Measurements from ENCODE around the gene RPS27L.

RPS27L gene

GRCh38 chr15:63140936-63141335 is 16.3 kb downstream of the RPS27L start:
- no peak for TF ChIP-seq CTCF (IDR thresholded peaks at IDR 0.05; ENCODE audit: low read depth, low read length)
- Histone ChIP-seq H3K4me3 (ENCODE audit: low read depth, low read length) (no peak overlapping the region), H3K9me3 (no peaks in the 10 kb centered on the region), H3K27me3 (no peaks in the 10 kb centered on the region), H3K4me1 (no peaks in the 10 kb centered on the region), H3K36me3 (no peaks in the 10 kb centered on the region)
- DNase-seq: no peak

- no peak for TF ChIP-seq CTCF (IDR thresholded peaks at IDR 0.05; ENCODE audit: low read depth, low read length)
- no peak for DNase-seq
- H3K4me3 ChIP-seq (ENCODE audit: low read depth, low read length): no peak overlapping the region
- H3K36me3 ChIP-seq: no peaks in the 10 kb centered on the region
- H3K9me3 ChIP-seq: no peaks in the 10 kb centered on the region
- H3K27me3 ChIP-seq: no peaks in the 10 kb centered on the region
- no peaks in the 10 kb centered on the region for H3K4me1 ChIP-seq
These were observed 20.5 kb downstream of the RPS27L start for GRCh38 chr15:63136742-63137141.

- Histone ChIP-seq H3K36me3 (no peaks in the 10 kb centered on the region), H3K9me3 (no peaks in the 10 kb centered on the region), H3K4me3 (ENCODE audit: low read depth, low read length) (no peak overlapping the region), H3K4me1 (no peaks in the 10 kb centered on the region), H3K27me3 (no peaks in the 10 kb centered on the region)
- no peak for DNase-seq
- TF ChIP-seq CTCF (IDR thresholded peaks at IDR 0.05; ENCODE audit: low read depth, low read length): no peak
These were observed 21.5 kb downstream of the RPS27L start for GRCh38 chr15:63135804-63136203.

- no peak for TF ChIP-seq CTCF (IDR thresholded peaks at IDR 0.05; ENCODE audit: low read depth, low read length)
- no peak for DNase-seq
- Histone ChIP-seq H3K36me3 (no peaks in the 10 kb centered on the region), H3K9me3 (no peaks in the 10 kb centered on the region), H3K4me3 (ENCODE audit: low read depth, low read length) (no peak overlapping the region), H3K4me1 (no peaks in the 10 kb centered on the region), H3K27me3 (no peaks in the 10 kb centered on the region)
These were observed 22.0 kb downstream of the RPS27L start for GRCh38 chr15:63135281-63135680.

GRCh38 chr15:63134245-63134985 is 22.9 kb downstream of the RPS27L start:
- Histone ChIP-seq H3K27me3 (no peaks in the 10 kb centered on the region), H3K36me3 (no peaks in the 10 kb centered on the region), H3K4me3 (ENCODE audit: low read depth, low read length) (no peak overlapping the region), H3K9me3 (no peaks in the 10 kb centered on the region), H3K4me1 (no peaks in the 10 kb centered on the region)
- no peak for TF ChIP-seq CTCF (IDR thresholded peaks at IDR 0.05; ENCODE audit: low read depth, low read length)
- DNase-seq: no peak

GRCh38 chr15:63133786-63134185 is 23.5 kb downstream of the RPS27L start:
- no peaks in the 10 kb centered on the region for H3K9me3 ChIP-seq
- no peaks in the 10 kb centered on the region for H3K36me3 ChIP-seq
- no peak overlapping the region for H3K4me3 ChIP-seq (ENCODE audit: low read depth, low read length)
- H3K4me1 ChIP-seq: no peaks in the 10 kb centered on the region
- no peak for TF ChIP-seq CTCF (IDR thresholded peaks at IDR 0.05; ENCODE audit: low read depth, low read length)
- H3K27me3 ChIP-seq: no peaks in the 10 kb centered on the region
- no peak for DNase-seq
